SK-N-SH treated with all-trans-retinoic acid at 6 μM for 48 hours (cell line): ENCODE results near the gene KCNIP4.

Source experiments
- ATAC-seq: fragments of 200-7000 bp; cut with Tn5 transposase; 3 replicates; pipeline ENCODE4 v1.9.1; 2020; ENCODE audit warnings: mild to moderate bottlenecking, moderate library complexity
- ARNTL ChIP-seq: fragments of 450-650 bp; formaldehyde crosslinking; IDR thresholded peaks from 2 replicates; pipeline ENCODE4 v1.5.0; 2020; ENCODE audit warnings: low read depth, mild to moderate bottlenecking, moderate library complexity, borderline replicate concordance
- BACH2 ChIP-seq: fragments of 250-450 bp; sonication (Bioruptor Pico); IDR thresholded peaks from 2 replicates; pipeline ENCODE4 v1.9.0; 2021; ENCODE audit warnings: mild to moderate bottlenecking, borderline replicate concordance
- CREB5 ChIP-seq: fragments of 250-450 bp; sonication (Bioruptor Pico); IDR thresholded peaks from 2 replicates; pipeline ENCODE4 v1.5.1; 2020; ENCODE audit warnings: low read depth, mild to moderate bottlenecking, moderate library complexity
- CSDC2 ChIP-seq: fragments of 250-450 bp; sonication (Bioruptor Pico); IDR thresholded peaks from 2 replicates; pipeline ENCODE4 v1.5.0; 2020; ENCODE audit warnings: mild to moderate bottlenecking, moderate library complexity
- CSRNP3 ChIP-seq: fragments of 250-450 bp; sonication (Bioruptor Pico); IDR thresholded peaks from 2 replicates; pipeline ENCODE4 v1.5.1; 2021; ENCODE audit warnings: mild to moderate bottlenecking, moderate library complexity
- ESRRG ChIP-seq: fragments of 250-450 bp; sonication (Bioruptor Pico); IDR thresholded peaks from 2 replicates; pipeline ENCODE4 v1.6.1; 2021; ENCODE audit warnings: mild to moderate bottlenecking
- GLIS3 ChIP-seq: fragments of 250-450 bp; sonication (Bioruptor Pico); IDR thresholded peaks from 2 replicates; pipeline ENCODE4 v1.5.0; 2020; ENCODE audit warnings: mild to moderate bottlenecking, moderate library complexity
- ISL1 ChIP-seq: fragments of 250-450 bp; sonication (Bioruptor Pico); IDR thresholded peaks from 2 replicates; pipeline ENCODE4 v2.1.2; 2022; ENCODE audit warnings: mild to moderate bottlenecking, moderate library complexity
- OSR1 ChIP-seq: fragments of 250-450 bp; sonication (Bioruptor Pico); IDR thresholded peaks from 2 replicates; pipeline ENCODE4 v1.8.0; 2022; ENCODE audit warnings: moderate library complexity, mild to moderate bottlenecking, inconsistent platforms
- PATZ1 ChIP-seq: fragments of 250-450 bp; sonication (Bioruptor Pico); IDR thresholded peaks from 2 replicates; pipeline ENCODE4 v1.8.0; 2020; ENCODE audit warnings: mild to moderate bottlenecking, moderate library complexity, borderline replicate concordance
- POU6F1 ChIP-seq: fragments of 250-450 bp; sonication (Bioruptor Pico); IDR thresholded peaks from 2 replicates; pipeline ENCODE4 v1.8.0; 2021; ENCODE audit warnings: low read depth, mild to moderate bottlenecking, moderate library complexity, borderline replicate concordance
- PPARA ChIP-seq: fragments of 250-450 bp; sonication (Bioruptor Pico); IDR thresholded peaks from 2 replicates; pipeline ENCODE4 v1.5.0; 2020; ENCODE audit warnings: mild to moderate bottlenecking, borderline replicate concordance
- SNAI2 ChIP-seq: fragments of 250-450 bp; sonication (Bioruptor Pico); IDR thresholded peaks from 2 replicates; pipeline ENCODE4 v1.5.0; 2020; ENCODE audit warnings: mild to moderate bottlenecking, moderate library complexity
- TCF4 ChIP-seq: fragments of 250-450 bp; sonication (Bioruptor Pico); IDR thresholded peaks from 2 replicates; pipeline ENCODE4 v1.8.0; 2021; ENCODE audit warnings: mild to moderate bottlenecking, moderate library complexity, borderline replicate concordance
- TOX ChIP-seq: fragments of 250-450 bp; sonication (Bioruptor Pico); IDR thresholded peaks from 2 replicates; pipeline ENCODE4 v1.8.0; 2021; ENCODE audit warnings: mild to moderate bottlenecking, moderate library complexity, borderline replicate concordance
- TSHZ2 ChIP-seq: fragments of 250-450 bp; sonication (Bioruptor Pico); IDR thresholded peaks from 2 replicates; pipeline ENCODE4 v1.5.0; 2020; ENCODE audit warnings: mild to moderate bottlenecking, moderate library complexity
- ZFP3 ChIP-seq: fragments of 250-450 bp; sonication (Bioruptor Pico); IDR thresholded peaks from 2 replicates; pipeline ENCODE4 v1.5.0; 2020; ENCODE audit warnings: mild to moderate bottlenecking, moderate library complexity
- ZNF565 ChIP-seq: fragments of 450-650 bp; formaldehyde crosslinking; conservative IDR thresholded peaks from 2 replicates; pipeline ENCODE4 v1.5.0; 2020; ENCODE audit warnings: low read depth, mild to moderate bottlenecking, moderate library complexity
- ZNF70 ChIP-seq: fragments of 450-650 bp; formaldehyde crosslinking; IDR thresholded peaks from 2 replicates; pipeline ENCODE4 v1.5.0; 2020; ENCODE audit warnings: mild to moderate bottlenecking, moderate library complexity
- ZNF8 ChIP-seq: fragments of 450-650 bp; formaldehyde crosslinking; IDR thresholded peaks from 2 replicates; pipeline ENCODE4 v1.5.0; 2020; ENCODE audit warnings: mild to moderate bottlenecking, moderate library complexity

KCNIP4 gene

GRCh38 chr4:21792736-21793135, 155.8 kb downstream of the KCNIP4 start:
- no peak for ATAC-seq
- TF ChIP-seq ESRRG (CRISPR knock-in tag) (no peak), OSR1 (CRISPR knock-in tag) (no peak), ZNF565 (CRISPR knock-in tag) (no peak), TSHZ2 (no peak), TCF4 (CRISPR knock-in tag) (no peak), CSRNP3 (no peak), ARNTL (no peak), POU6F1 (CRISPR knock-in tag) (no peak), ZNF70 (CRISPR knock-in tag) (no peak), GLIS3 (CRISPR knock-in tag) (no peak), ISL1 (CRISPR knock-in tag) (no peak), CSDC2 (no peak), ZFP3 (no peak), SNAI2 (CRISPR knock-in tag) (no peak), BACH2 (CRISPR knock-in tag) (no peak), PATZ1 (CRISPR knock-in tag) (no peak), ZNF8 (CRISPR knock-in tag) (no peak), TOX (CRISPR knock-in tag) (no peak), CREB5 (no peak)

- peak; percentile 82 for ATAC-seq
- no peak for TF ChIP-seq PPARA (CRISPR knock-in tag)
- no peak for TF ChIP-seq TCF4 (CRISPR knock-in tag)
- TF ChIP-seq TSHZ2, result no peak
- no peak for TF ChIP-seq ZNF565 (CRISPR knock-in tag)
- TF ChIP-seq POU6F1 (CRISPR knock-in tag), result no peak
- no peak for TF ChIP-seq PATZ1 (CRISPR knock-in tag)
- no peak for TF ChIP-seq CREB5
- no peak for TF ChIP-seq ESRRG (CRISPR knock-in tag)
- no peak for TF ChIP-seq ISL1 (CRISPR knock-in tag)
- TF ChIP-seq SNAI2 (CRISPR knock-in tag), result no peak
- TF ChIP-seq, all 23 proteins: peak for 0
These were observed 158.0 kb downstream of the KCNIP4 start for GRCh38 chr4:21790438-21791029.
